Posterior vena cava (tissue), 2 donors: ENCODE results near the gene GPBP1. TPM values are rescaled to one million over a fixed set of nuclear protein-coding genes. Genes with fewer than 3 reads are reported as not detected.
"Not testable (repeated sequence)": the region's sequence is repeated elsewhere in the genome, so short reads cannot be mapped to it uniquely, and the experiment has no call there.

Experiments used
- DNase-seq: peaks from one replicate; pipeline ENCODE4 v3.0.0-alpha.2; 2020; ENCODE audit warnings: low spot score
- intact Hi-C, 2 donors: fragments of 100-400 bp; cut with DNase I; formaldehyde crosslinking; loops; one replicate each; pipeline versions ENCODE4 v1.14.1 to v1.14.2; 2022 to 2023
- total RNA-seq, 2 donors: library from RNA; stranded (reverse); fragmentation: NEBNext Ultra II Directional; extraction: Animal tissue kit (Norgen Biotek cat#: 25700); gene quantifications; one replicate each; pipeline ENCODE4 v1.2.1, GENCODE V29; 2021
- donor health status: DM: yes; HTN: yes; CAD: no.
- donor health status: DM: yes; HTN: yes; CAD: no.

Gene GPBP1
- total RNA-seq, 2 donors from 2014 or later: 51.2 to 51.6 TPM

DNA sequence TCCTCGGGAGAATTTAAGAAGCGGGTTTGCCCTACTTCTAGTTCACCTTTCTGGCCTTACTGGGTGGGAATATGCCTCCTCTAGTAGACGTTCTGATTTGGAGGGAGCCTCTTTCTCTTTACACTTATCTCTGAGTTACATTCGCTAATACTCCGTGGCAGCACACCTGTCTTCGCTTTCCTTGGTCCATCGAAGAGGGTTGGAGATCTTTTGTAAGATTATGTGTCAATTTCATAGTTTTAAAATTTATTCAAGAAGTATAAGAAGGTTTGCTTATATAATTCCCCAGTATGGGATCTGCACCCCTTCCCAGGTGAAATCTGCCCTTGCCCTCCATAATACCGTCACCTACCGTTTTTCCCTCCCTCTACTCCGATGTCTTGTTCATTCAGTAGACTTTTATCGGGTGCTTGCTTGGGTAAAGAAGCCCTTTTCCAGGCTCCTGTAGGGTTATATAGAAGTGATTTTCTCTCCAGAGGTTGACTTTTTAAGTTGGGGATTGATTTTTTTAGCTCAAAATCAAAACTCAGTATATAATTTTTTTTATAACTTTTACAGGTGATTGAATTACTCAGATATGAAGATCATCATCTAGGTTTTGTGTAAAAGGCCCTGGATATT, 1.1 kb downstream of the GPBP1 start:
- no peak for DNase-seq
- intact Hi-C loops: no loop called here

DNA sequence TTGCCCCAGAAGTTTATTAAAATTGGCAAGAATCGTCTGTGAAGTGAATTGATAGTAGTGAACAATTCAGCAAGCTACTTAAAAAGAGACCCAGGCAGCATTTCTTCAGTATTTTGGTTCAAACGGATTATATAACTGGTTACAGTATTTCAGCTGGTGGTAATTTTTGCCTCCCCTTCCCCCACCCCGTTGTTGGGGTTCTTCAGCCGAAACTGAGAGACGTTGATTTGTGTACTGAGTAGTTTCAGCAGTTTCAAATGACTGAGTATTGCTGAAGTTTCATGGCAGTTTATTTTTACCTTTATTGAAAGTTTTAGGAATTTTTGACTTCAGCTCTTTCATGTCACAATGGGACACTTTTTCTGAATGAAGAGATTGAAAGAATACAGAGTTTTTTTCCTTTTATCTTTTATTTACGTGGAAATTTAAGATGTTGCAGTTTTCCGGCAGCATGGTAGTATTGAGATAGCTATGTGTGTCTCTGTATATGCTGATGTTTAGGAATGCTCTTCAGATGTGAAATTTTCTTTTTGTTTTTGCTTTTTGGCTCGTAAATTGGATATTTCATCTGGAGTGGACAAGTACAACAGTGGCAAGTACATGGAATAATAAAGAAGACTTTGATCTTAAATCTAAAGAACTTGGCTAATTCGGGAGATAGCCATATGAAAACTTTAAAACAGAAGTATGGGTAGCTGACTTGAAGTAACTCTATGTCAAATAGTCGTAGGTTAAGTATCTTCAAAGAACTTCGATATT, 1.9 kb downstream of the GPBP1 start:
- intact Hi-C loops: no loop called here
- no peak for DNase-seq

DNA sequence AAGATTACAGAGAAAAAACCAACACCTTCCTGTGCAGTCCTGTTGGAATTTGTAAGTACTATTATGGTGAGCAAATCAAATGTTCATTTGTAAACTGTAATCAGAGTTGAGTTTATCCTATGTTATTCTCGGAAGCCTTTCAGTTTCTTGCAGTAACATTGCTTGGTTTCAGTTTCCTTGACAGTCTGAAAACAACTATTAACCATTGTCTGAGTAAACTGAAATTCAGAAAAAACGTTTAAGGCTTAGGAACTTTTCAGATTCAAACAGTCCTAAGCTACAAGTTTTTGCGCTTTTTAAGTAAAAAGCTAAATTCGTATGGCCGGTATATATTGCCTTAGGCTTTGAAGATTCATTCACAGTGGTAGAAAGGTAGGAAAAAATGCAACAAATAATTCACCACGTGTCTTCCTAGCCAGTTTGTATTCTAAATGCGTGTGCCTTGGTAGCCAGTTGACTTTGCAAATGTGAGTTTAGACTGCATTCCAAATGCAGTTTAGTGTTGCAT, 2.5 kb downstream of the GPBP1 start:
- intact Hi-C loops: no loop called here
- DNase-seq: no peak

DNA sequence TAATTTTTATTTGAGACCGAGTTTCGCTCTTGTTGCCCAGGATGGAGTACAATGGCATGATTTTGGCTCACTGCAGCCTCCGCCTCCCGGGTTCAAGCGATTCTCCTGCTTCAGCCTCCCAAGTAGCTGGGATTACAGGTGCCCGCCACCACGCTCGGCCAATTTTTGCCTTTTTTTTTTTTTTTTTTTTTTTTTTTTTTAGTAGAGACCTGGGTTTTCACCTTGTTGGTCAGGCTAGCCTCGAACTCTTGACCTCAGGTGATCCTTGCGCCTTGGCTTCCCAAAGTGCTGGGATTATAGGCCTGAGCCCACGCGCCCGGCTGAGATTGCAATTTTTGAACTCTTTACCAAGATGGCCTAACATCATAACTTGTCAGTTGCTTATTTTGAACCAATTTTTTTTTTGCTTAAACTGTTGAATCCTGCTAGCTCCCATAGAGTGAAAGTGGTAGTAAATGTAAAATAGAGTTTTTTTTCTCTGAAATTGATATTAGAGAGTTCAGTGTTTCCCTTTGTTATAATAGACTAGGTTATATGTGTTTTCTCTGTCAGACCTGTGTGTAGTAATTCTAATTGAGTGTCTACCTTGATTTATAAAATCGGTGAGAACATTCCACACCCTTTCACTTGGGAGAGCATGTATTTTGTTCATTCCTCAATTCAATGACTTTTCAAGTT, 3.8 kb downstream of the GPBP1 start:
- no peak for DNase-seq
- intact Hi-C loops: no loop called here

DNA sequence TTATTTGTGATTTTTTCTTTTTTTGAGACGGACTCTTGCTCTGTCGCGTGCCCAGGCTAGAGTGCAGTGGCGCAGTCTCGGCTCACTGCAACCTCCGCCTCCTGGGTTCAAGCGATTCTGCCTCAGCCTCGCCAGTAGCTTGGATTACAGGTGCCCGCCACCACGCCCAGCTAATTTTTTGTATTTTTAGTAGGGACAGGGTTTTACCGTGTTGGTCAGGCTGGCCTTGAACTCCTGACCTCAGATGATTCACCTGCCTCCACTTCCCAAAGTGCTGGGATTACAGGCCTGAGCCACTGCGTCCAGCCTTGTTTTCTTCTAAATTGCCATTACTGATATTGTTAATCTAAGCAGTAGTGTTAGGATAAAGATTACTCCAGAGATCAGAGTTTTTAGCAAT, 4.4 kb downstream of the GPBP1 start:
- intact Hi-C loops, DNase-seq: not testable (repeated sequence)

DNA sequence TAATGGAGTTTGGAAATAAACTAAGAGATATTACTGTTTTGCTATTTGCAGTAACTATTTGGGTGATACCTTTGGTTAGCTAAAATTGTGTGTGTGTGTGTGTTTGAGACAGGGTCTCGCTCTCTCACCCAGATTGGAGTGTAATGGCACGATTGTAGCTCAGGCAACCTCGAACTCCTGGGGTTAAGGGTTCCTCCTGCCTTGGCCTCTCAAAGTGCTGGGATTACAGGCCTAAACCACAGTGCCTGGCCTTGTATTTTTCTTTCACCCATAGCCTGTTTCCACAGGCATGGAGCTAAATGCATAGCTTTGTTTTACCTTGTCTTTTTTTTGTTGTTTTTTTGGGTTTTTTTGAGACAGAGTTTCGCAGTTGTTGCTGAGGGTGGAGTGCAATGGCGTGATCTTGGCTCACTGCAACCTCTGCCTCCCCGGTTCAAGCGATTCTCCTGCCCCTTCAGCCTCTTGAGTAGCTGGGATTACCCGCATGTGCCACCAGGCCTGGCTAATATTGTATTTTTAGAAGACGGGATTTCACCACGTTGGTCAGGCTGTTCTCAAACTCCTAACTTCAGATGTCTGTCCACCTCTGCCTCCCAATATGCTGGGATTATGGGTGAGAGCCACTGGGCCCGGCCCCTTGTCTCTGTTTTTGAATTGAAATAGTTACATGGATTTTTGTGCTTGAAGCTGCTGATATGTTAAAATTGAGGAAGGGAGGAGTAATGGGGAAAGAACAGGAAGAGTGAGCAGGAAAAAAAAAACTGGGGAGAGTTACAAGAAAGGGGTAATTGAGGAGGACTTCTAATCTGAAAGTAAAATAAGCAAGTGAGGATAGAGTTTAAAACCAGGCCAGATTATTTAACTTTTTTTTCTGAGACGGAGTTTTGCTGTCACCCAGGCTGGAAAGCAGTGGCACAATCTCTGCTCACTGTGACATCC, 5.7 kb downstream of the GPBP1 start:
- intact Hi-C loops: no loop called here
- no peak for DNase-seq

DNA sequence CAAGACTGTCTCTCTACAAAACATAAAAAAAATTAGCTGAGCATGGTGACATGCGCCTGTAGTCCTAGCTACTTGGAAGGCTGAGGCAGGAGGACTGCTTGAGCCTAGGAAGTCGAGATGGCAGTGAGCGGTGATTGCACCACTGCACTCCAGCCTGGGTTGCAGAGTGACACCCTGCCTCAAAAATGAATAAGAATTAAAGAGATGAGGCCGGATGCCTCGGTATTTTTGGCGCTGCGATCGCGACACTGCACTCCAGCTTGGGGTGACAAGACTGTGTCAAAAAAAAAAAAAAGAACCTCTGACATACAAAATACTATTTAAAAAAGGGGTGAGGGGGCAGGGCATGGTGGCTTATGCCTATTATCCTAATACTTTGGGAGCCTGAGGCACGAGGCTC, 7.3 kb downstream of the GPBP1 start:
- no peak for DNase-seq
- intact Hi-C loops: no loop called here

DNA sequence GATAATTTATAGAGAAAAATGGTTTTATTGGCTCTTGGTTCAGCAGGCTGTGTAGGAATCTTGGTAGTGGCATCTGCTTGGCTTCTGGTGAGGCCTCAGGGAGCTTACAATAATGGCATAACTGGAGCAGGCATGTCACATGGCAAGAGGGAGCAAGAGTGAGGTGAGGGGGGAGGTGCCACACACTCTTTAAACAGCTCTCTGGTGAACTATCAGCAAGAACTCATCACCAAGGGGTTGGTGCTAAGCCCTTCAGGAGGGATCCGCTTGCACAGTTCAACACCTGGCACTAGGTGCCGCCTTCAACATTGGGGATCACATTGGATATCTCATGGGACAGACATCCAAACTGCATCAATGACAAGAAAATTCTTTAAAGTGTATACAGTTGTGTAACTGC, 10.5 kb downstream of the GPBP1 start:
- no peak for DNase-seq

DNA sequence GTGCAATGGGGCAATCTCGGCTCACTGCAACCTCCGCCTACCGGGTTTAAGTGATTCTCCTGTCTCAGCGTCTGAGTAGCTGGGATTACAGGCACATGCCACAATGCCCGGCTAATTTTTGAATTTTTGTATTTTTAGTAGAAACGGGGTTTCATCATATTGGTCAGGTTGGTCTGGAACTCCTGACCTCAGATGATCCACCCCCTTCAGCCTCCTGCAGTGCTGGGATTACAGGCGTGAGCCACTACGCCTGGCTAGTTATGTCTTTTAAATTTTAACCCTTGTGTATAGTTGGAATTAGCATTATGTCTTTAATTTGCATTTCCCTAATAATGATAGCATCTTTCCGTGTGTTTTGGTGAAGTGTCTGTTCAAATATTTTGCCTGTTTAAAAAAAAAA, 11.5 kb downstream of the GPBP1 start:
- intact Hi-C loops: no loop called here

More for the DNA sequence above, 10.5 kb downstream of the GPBP1 start:
- intact Hi-C loops: no loop called here

DNA sequence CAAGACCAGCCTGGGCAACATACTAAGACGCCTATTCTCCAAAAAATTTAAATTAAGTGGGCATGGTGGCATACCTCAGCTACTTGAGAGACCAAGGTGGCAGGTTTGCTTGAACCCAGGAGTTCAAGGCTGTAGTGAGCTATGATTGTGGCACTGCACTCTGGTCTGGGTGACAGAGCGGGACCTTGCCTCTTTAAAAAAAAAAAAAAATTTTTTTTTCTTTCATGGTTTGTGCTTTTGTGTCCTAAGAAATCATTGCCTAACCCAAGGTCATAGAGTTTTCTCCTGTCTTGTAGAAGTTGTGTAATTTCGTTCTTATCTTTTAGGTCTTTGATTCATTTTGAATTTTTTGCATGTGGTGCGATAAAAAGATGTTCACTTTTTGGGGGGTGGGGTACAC, 12.3 kb downstream of the GPBP1 start:
- DNase-seq: no peak
- intact Hi-C loops: no loop called here

More for the DNA sequence above, 11.5 kb downstream of the GPBP1 start:
- DNase-seq: no peak

DNA sequence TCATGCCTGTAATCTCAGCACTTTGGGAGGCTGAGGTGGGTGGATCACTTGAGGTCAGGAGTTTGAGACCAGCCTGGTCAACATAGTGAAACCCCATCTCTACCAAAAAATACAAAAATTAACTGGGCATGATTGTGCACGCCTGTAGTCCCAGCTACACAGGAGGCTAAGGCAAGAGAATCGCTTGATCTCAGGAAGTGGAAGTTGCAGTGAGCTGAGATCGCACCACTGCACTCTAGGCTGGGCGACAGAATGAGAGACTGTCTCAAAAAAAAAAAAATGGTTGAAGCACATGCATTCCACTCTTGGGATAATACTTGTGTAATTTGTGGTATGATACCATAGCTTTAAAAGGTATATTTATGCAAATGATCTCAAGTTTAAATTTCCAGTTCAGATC, 14.1 kb downstream of the GPBP1 start:
- DNase-seq, intact Hi-C loops: not testable (repeated sequence)

DNA sequence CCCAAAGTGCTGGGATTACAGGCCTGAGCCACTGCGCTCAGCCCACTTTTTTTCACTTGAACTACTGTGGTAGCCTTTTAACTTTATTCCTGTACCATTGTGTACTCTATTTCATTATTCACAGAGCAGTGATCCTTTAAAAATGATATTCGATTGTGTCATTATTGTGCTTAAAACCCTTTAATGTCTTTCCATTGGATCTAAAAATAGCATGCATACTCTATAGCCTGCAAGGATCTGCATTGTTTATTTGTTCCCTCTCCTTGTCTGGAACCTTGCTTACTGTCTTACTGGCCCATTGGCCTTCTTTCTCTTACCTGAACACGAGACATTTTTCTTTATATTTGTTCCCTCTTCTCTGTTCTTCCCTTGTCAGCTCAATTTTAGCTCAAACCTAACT, 15.7 kb downstream of the GPBP1 start:
- DNase-seq: no peak
- intact Hi-C loops: no loop called here

DNA sequence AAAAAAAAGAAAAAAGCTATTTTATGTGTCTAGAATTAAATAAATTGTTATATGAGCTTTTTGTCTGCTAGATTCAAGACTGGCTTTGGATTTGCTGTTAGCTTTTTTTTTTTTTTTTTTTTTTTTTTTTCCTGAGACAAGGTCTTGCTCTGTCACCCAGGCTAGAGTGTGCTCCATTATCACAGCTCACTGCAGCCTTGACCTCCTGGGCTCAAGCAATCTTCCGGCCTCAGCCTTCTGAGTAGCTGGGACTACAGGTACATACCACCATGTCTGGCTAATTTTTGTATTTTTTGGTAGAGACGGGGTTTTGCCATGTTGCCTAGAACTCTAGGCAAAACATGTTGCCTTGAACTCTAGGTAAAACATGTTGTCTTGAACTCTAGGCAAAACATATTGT, 16.7 kb downstream of the GPBP1 start:
- intact Hi-C loops: no loop called here

DNA sequence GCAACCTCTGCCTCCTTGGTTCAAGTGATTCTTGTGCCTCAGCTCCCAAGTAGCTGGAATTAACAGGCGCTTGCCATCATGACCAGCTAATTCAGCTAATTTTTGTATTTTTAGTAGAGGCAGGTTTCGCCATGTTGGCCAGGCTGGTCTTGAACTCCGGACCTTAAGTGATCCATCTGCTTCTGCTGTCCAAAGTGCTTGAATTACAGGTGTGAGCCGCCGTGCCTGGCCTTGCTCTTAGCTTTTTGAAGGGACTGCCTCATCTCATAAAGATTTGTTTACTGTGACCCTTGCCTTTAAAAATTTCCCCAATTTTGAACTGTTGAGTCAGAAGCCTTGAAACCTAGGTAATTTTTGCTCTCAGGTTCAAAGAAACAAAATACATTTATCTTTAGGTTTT, 17.3 kb downstream of the GPBP1 start:
- intact Hi-C loops: no loop called here
- no peak for DNase-seq

More for the DNA sequence above, 16.7 kb downstream of the GPBP1 start:
- DNase-seq: no peak

DNA sequence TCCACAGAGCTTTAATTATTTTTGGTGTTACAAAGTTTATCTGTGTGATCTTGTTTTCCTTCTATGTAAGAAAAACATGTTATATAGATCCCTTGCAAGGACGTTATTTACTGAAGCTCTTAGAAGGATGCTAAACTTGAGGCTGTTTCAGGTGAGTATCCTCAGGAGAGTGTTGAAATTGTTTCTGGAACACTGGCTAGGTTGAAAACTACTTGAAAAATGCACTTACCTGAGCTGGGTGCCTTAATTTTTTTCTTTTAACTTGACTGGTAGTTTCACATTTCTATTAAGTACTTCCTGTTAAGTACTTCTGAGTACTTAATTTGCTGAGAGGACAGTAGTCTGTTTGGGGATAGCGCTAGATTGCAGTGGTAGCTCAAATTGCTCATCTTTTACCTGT, 18.1 kb downstream of the GPBP1 start:
- intact Hi-C loops: no loop called here
- DNase-seq: no peak

DNA sequence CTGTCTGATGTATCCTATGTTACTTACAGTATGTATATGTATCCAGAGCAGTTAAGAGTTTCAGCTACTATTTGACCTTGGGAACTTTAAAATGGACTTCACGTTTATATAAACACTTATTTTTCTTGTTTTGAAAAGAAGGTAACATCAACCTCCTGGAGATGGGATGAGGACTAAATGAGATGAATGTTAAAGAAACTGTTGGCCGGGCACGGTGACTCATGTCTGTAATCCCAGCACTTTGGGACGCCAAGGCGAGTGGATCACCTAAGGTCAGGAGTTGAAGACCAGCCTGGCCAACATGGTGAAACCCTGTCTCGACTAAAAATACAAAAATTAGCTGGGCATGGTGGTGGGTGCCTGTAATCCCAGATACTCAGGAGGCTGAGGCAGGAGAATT, 19.0 kb downstream of the GPBP1 start:
- DNase-seq, intact Hi-C loops: not testable (repeated sequence)

DNA sequence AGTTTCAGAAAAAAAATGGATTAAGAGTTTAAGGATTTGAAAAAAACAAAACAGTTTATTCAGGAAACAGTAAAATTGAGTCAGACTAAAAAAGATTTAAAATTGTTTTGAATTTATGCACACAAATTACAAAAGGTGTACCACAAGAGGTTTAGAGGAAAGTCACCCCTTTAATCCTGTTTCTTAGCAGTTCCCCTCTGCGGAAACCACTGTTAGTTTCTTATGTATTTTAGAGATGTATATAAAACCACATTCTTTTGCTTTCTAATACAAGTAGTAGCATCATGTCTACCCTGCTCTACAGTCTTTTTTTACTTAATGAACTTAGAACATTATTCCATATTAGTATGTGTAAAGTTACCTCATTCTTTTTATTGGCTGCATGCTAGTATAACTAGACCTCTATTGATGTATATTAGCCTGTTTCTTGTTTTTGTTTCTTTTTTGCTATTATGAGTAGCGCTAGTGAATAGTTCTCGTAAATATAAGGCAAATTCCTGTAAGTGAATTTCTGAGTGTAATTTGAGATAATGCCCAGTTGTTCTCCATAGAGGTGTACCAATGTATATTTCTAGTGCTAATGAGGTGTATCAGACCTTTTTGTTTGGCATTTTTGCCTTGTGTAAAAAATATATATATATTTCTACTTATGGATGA, 20.0 kb downstream of the GPBP1 start:
- no peak for DNase-seq
- intact Hi-C loops: no loop called here

DNA sequence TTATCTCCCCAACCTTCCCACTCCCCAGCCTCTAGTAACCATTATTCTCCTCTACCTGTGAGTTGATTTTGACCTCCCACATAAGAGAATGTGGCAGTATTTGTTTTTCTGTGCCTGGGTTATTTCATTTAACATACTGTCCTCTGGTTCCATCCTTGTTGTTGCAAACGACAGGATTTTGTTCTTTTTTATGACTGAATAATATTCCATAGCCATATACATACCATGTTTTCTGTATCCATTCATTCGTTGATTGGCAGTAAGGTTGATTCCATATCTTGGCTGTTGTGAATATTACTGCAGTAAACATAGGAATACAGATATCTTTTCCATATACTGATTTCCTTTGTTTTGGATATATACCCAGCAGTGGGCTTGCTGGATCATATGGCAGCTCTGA, 20.8 kb downstream of the GPBP1 start:
- intact Hi-C loops: no loop called here
- DNase-seq: no peak

DNA sequence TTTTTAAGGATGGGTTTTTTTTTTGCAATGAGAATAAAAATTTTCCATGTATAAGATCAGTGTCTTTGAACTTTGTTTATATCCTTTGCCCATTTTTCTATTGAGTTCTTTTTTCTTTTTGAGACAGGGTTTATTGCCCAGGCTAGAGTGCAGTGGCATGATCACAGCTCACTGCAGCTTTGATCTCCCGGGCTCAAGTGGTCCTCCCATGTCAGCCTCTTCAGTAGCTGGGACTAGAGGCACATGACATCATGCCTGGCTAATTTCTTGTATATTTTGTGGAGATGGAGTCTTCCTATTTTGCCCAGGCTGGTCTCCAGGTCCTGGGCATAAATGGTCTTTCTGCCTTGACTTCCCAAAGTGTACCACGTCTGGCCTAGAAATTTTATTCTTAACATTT, 21.2 kb downstream of the GPBP1 start:
- intact Hi-C loops: no loop called here
- DNase-seq: no peak
